NCI-H1092 treated with DMSO at 0.1 percent for 48 hours (cell line): ENCODE measurements around the gene TMEM50B.
A peak's percentile ranks its signal among the peaks of the same experiment; 100 is the strongest.
"Not testable (repeated sequence)": the region's sequence is repeated elsewhere in the genome, so short reads cannot be mapped to it uniquely, and the experiment has no call there.

Source experiments
- DNase-seq: peaks from one replicate; lab custom pipeline; 2025; lab: John Stamatoyannopoulos, UW

The TMEM50B gene

DNA sequence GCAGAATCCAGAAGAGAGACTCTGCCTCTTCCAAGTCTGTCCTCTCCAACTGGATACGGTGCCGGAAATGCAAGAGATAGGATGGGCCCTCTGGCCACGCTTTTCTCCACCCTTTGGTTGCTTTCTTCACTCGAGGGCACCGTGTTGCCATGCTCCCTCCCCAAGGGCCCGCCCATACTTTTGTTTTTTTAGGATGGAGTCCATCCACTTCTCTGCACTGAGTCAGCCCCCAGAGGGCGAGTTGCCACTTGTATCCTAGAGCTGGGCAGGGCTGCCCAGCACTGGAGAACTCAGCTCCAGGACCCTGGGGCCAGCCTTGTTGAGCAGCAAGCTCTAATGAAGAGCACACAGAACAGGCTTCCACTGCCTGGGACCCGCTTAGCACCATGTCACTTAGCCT is 51.1 kb downstream of the TMEM50B start:
- DNase-seq, result no peak

GRCh38 chr21:33427051-33427450 is 52.7 kb downstream of the TMEM50B start:
- DNase-seq, result no peak

DNA sequence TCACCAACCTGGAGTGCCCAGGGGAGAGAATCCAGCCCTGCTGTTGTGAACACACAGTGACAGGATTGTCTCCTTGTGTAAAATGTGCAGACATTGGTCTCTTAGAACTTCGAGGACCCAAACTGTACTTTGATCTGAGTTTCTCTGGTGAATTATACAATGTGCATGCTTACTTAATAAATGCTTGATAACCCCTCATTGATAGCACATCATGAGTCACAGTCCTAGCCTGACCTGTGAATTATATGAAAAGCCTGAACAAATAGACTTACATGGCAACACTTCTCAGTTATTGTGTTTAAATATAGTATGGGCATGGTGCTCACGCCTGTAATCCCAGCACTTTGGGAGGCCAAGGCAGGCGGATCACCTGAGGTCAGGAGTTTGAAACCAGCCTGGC is 53.9 kb downstream of the TMEM50B start:
- DNase-seq, result no peak

DNA sequence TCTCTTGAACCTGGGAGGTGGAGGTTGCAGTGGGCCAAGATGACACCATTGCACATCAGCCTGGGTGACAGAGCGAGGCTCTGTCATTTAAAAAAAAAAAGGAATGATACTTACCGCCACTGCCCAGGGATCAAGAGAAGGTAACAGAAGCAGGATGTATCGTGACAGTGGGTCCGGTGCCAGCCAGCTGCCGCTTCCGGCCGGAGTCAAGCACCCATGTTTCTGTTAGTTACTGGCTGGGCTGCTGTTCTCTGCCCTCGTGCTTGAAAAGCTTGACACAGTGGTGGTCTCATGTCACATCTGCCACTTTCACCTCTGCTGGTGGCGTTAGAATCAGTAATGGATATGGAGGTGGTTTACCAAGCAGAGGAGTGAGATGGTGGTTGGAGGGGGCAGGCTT is 55.6 kb downstream of the TMEM50B start:
- DNase-seq, result no peak

DNA sequence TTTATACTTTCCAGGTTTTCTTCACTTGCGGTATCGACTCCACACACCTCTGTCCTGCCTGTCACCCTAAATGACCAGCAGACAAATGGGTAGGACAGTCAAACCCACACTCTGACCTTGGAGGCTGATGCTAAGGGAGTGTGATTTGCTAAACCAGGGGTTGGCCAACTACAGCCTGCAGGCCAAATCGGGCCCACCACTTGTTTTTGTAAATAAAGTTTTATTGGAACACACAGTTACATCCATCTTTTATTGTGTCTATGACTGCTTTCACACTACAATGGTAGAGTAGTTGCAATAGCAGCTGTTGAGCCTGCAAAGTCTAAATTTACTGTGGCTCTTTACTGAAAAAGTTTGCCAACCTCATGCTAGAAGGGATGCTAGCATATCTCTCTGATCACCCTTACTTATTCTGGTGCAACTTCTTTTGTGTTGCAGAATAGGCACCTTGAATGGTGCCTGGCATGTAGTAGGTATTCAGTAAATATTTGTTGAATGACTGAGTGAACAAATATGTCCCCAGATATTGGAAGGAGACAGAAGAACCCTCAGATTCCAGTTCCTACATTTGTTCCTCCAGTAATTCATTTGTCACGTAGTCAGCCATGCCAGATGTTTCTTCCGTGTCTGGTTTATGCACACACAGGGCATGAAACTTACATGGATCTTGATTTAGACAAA is 57.9 kb downstream of the TMEM50B start:
- no peak for DNase-seq

DNA sequence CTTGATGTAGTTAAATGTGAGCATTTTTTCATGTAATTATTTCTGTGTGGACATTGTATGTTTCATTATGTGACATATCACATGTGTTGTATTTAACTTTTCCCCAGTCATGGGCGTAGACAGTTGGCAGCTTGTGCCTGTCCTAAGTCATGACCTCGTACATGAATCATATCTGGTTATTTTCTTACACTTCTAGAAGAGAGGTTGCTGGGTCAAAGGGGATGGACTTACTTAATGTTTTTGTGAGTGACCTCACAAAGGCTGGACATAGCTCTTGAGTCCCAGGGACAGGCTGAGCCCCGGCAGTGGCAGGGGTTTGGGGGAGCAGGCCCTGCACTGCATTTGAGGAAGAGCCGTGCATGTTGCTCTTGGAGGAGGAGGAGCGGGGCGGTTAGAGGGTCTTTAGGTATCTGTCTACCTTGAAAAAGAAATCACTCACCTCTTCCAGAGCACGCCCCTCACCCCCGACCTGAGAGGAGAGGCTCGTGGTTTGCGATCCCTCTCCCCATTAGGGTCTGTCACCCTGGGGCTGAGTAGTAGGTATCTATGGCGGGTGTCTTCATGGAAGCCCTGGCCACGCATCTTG is 60.1 kb downstream of the TMEM50B start:
- DNase-seq, result no peak

DNA sequence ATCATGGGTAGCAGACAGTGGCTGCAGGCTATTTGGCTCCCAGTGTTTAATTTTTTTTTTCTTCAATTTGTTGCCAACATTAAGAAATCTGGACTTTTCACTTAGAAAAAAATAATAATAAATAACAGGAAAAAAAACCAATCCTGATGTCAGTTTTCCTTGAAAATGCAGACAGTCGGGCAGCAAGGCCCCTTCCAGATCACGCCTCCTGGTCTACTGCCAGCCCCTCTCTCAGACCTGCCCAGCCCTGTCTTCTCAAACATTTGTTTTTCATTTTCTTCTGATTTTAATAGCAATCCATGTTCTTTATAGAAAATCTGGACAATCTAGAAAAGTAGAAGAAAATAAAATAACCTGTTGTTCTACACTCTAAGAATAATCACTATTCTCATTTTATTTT is 61.1 kb downstream of the TMEM50B start:
- DNase-seq, result no peak

- no peak for DNase-seq
Measured at GRCh38 chr21:33414926-33415325, 64.8 kb downstream of the TMEM50B start.

DNA sequence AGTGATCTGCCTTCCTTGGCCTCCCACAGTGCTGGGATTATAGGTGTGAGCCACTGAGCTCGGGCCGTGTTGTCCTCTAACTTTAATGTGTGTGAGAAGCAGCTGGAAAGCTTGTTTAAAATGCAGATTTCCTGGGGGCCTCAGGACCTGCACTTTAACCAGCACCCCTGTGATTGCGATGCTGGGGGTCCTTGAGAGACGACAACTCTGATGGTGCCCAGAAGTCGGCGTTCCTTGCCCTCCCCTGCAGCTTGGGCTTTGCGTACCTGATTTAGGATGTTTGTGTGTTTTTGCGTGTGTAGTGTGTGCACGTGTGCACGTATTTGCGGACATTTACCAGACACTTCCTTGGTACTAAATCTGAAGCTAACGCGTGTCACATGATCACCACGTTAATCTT is 65.7 kb downstream of the TMEM50B start:
- DNase-seq, result no peak

DNA sequence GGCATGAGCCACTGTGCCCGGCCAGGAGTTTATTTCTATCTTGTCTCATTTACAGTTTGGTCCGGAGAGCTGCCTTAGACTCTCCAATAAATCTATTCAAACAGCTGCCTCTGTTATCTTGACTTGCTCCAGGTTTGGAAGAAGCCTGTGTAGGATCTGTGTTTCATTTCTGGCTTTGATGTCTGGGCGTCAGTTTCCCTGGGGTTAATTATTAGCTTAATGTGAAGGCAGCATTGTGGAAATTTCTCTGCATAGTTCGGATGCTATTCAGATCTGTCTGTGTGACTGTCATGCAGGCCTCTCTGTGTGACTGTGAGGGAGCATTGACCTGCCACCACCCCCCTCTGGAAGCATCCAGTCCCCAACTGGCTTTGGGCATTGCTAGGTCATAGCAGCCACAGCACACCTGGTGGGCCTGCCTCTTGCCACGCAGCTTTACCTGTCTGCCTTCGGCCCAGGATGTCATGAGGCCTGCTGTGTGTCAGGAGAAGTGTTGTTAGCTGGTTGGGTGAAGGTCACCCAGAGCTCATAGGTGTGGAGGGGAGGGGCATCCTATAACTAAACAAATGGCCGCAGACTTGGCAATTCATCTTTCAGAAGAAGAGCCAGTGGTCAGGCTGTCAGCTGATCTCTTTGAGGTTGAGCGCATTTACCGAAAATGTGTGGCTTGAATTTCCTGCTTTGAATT is 66.8 kb downstream of the TMEM50B start:
- no peak for DNase-seq

DNA sequence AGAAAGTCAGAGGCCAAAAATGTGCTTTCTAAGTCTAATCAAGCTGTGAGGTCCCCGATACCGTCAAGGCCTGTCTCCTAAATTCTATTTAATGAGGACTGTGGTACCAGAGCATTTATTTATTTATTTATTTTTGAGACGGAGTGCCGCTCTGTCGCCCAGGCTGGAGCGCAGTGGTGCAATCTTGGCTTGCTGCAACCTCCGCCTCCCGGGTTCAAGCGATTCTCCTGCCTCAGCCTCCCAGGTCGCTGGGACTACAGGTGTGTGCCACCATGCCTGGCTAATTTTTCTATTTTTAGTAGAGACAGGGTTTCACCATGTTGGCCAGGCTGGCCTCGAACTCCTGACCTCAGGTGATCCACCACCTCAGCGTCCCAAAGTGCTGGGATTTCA is 67.3 kb downstream of the TMEM50B start:
- DNase-seq, result not testable (repeated sequence)

DNA sequence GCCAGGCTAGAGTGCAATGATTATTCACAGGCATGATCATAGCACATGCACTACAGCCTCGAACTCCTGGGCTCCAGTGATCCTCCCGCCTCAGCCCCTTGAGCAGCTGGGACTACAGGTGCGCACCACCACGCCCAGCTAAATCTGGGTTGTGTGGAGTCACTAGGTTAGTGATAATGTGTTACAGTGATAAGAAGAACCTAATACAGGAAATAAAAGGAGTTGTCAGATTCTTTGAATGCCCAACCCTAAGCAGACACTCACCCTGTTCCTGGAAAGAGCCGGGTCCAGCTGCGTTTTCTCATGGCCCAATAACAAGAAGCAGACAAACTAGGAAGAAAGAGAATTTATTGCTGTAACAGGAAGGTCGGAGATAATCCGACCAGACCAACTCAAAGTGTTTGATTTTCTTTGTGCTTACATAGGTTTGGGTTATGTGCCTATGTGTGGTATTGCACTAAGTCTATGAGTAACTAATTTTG is 67.8 kb downstream of the TMEM50B start:
- no peak for DNase-seq

- no peak for DNase-seq
Measured at GRCh38 chr21:33406493-33406892, 73.3 kb downstream of the TMEM50B start.

GRCh38 chr21:33403786-33404585 is 75.8 kb downstream of the TMEM50B start:
- DNase-seq, result peak; percentile 36

DNA sequence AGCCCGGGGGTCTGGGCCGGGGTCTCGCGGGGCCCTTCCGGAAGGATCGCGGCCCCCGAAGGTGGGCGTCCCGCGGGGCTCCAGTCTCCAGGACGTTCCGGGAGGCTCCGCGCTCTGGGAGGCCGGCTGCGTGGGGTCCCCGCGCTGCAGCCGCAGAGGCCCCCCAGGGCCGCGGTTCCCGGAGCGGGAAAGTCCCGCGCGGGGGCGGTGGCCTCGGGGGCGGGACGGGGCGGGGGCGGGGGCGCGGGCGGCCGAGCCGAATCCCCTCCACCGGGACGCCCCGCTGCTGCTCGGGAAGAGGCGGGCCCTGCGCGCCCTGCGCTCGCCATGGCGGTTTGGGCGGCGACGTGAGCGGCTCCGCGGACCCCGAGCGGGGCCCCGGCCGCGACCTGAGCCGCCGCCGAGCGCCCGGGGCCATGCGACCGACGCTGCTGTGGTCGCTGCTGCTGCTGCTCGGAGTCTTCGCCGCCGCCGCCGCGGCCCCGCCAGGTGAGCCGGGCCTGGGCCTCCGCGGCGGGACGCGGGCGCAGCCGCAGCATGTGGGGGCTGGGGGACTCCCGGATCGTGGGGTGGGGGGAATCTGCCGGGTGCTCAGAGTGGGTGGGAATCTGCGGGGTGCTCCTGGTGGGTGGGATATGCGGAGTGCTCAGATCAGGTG is 76.5 kb downstream of the TMEM50B start, which contains the start of gene IFNGR2:
TSS of gene IFNGR2 (plus strand) at position 286 of the 658 bp plus-strand sequence. CDS start at position 417, 131 bp downstream.
- DNase-seq, result peak; percentile 36

DNA sequence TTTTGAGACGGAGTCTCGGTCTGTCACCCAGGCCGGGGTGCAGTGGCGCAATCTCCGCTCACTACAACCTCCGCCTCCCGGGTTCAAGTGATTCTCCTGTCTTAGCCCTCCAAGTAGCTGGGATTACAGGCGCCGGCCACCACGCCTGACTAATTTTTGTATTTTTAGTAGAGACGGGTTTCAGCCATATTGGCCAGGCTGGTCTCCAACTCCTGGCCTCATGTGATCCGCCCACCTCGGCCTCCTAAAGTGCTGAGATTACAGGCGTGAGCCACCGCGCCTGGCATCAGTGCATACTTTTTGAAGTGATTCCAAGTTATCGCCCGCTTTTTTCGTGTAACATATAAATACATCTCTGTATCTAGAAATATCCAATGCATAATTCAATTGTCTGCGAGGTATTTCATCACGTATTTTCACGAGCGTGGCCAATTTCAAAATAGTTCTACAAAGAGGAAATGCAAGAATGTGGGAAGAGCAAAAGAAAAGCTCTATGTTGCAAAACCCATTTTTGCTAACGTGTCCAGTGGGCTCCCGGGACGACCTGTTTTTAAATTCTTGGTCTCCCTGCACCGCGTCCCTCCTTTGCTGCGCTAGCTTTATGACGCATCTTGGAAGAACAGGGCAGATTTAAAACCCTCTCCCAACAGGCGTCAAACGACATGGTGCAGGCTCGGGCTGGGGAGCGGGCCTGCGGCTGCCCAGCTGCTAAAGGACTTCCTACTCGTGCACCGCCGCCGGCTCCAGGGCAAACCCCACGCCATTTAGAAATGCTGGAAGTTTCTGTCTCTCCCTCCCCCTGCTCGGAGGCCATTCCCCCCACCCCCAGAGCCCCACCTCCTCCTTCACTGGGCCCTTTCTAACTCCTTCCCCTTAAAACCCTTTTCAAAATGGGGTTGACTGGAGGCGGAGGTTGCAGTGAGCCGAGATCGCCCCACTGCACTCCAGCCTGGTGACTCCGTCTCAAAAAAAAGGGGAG is 77.5 kb downstream of the TMEM50B start:
- peak; percentile 13 for DNase-seq

DNA sequence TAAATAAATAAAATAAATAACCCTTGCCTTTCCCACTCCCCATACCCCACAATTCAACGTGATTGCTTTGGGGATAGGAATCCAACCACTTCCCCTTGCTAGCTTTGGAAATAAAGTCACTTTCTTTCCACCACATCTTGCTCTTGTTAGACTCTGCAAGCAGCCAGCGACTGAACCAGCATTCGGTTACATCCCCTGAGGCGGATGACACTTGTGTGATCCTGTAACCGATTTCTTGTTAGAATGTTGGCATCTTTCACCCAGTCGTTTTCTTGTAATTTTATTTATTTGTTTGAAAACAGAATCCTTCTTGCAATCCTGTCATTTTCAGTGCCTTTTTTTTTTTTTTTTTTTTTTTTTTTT is 78.2 kb downstream of the TMEM50B start:
- no peak for DNase-seq
